SKM-1 treated with dmso at 0.1 percent for 144 hours (cell line): Measurements from ENCODE around the gene OSR1.
"Not testable (repeated sequence)": the region's sequence is repeated elsewhere in the genome, so short reads cannot be mapped to it uniquely, and the experiment has no call there.

Experiments used
- DNase-seq: peaks from one replicate; lab custom pipeline; 2025; ENCODE audit not compliant: unreplicated experiment; lab: John Stamatoyannopoulos, UW

The OSR1 gene

DNA sequence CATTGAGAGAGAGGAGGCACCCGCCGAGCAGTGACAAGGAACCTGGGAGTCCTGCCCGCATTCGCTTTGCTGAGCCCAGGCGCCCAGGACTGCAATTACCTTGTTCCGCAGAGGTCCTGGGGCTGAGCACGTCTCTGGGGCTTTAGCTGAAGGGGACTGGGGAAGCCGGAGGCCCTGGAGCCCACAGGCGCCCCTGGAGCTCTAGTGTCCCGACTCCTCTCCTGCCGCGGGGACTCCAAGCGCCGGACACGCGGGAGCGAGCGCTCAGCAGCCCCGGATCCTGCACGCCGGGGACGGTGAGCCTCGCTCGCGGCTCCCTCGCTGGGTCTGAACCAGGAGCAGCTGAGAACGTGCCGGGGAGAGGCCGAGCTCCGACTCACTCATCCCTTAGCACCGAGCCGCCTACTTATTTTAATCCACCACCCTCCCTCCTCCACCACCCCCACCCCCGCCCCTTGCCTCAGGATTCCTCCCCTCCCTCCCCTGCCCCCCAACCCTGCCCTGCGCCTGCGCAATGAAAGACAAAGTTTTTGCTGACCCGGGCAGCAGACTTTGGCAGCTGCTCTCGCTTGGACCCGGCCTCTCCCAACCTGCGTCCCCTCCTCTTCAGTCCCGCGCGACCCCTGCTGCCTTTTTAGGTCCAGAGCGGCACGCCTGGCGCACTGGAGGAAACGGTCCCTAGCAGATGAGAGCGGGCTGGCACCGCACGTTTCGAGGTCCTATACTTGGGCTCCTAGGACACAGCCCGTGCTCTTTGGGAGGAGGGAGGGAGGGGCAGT lies at the start of gene OSR1:
Gene OSR1 (minus strand): TSS at position 382 of the 779 bp plus-strand sequence. CDS start 4,818 bp downstream, outside the sequence.
- DNase-seq = peak; percentile 11

DNA sequence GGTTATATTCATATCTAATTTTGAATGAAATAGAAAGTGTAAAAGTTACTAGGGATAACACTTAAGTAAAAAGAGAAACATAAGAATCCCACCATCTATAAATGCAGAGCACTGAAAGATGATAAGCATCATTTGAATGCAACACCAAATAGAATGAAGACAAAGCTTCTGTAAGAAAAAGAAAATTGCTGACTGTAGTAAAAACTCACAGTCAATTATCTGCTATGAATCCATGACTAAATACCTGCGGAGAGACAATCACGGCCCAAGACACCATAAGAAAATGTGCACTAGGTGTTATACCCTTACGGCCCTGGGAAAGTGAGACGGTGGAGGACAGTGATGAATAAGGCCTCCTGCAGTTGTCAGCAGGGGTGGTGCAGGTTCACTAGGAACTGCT lies 45.4 kb upstream of the OSR1 start:
- no peak for DNase-seq

DNA sequence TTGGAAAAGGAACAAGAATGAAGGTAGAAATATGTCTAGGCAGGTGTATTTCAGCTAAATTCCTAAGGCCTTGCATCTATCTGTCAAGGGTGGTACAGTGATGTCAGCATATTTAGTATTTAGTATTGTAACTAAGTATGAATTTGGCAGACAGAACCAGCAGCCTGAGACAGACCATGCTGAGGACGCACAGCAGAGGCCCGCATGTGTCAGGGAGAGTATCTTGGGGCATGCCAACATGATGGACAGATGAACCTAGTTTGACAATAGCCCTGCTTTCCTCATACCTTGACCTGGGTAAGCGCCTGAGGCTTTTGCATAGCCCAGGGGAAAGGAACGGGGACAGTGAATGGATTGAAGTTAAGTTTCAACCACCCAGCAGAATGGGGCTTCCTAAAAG lies 33.8 kb upstream of the OSR1 start:
- no peak for DNase-seq

DNA sequence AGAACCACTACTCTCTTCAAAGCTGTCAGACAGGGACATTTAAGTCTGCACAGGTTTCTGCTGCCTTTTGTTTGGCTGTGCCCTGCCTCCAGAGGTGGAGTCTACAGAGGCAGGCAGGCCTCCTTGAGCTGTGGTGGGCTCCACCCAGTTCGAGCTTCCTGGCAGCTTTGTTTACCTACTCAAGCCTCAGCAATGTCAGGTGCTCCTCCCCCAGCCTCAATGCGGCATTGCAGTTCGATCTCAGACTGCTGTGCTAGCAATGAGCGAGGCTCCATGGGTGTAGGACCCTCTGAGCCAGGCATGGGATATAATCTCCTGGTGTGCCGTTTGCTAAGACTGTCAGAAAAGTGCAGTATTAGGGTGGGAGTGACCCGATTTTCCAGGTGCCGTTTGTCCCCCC lies 31.0 kb upstream of the OSR1 start:
- DNase-seq = not testable (repeated sequence)

DNA sequence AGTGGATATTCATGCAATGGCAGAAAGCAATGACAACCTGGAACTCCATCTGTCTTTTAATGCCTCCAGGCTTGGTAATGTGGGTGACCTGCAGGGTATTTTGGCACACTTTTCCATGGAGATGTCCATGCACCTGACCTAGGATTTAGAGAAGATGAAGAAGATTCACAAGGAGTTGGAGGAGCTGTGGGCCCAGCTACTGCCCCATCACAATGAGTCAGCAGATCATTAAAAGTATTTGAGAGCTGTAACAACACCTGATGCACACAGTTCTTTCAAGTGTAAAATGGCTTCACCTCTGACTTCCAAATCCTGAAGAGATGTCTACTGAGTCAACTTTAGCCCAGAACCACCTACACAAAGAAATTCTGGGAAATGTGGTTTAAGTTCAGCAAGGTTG lies 22.1 kb upstream of the OSR1 start:
- DNase-seq = no peak

DNA sequence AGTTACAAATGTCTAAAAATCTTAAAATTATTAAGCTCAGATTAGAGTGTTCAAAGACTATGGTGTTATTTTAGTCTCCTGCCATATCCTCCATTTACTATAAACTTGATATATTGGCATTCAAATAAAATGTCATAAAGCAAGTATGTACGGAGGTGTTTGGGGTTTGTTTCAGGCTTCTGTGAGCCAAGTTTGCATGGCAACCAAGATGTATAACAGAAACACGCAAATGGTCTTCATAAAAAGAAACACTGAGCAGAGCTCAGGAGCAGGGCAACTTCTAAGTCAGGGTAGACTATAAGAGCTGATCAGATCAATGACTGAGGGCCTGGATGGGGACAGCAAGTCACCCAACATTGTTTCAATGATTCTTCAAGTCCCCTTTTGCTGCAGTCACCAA lies 20.5 kb upstream of the OSR1 start:
- no peak for DNase-seq

DNA sequence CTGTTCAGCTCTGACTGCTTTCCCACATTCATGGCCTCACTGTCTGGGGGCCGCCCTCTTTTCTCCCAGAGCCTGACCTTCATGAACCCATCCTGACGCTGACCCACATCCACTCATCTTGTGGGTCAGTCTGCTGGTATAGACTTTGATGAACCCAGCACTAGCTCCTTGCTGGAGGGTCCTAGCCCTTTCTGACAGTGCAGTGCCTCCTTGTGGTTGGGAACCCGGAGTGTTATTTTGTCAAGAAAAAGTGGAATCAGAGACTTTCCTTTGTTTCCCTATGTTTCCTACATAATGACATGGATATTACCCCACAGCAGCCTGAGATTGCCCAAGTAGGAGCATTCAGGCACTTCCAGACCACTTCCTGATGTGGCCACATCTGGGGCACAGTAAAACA lies 19.3 kb upstream of the OSR1 start:
- no peak for DNase-seq

DNA sequence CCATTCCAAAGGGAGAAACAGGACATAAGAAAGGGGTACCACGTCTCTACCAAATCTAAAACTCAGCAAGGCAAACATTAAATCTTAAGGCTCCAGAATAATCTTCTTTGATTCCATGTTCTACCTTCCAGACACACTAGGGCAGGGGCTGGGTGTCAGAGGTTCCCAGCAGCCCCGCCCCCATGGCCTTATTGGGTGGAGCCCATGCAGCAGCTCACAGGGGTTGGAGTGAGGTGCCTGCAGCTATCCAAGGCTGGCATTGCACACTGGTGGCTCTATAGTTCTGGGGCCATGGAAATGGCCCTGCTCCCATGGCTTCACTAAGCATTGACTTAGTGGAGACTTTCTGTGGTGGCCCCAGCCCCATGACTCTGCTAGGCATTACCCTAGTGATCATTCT lies 14.9 kb upstream of the OSR1 start:
- no peak for DNase-seq

DNA sequence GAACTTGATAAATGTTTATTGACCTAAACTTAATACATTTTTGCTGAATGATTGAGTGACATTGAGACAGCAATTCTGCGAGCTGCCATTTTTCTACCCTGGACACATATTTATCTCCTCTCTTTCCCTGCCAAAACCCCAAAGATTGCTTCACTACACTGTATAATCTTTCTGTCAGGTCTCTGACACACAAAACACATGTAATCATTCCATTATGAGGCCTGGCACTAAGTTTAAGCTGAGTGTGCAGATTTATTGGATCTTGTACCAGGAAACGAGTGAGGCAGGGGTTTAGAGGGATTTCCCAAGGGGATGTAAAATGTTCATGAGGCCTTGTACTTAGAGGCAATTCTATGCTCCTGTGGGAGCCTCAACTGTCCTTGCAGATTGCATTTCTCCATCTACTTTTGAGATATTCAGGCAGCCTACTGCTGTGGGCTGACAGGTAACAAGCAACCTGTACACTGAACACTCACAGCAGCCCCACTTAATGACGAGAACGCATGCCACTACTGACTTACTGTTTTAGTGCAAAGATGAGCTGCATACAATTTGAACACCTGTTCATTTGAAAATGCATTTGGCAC lies 13.7 kb upstream of the OSR1 start:
- DNase-seq = no peak

DNA sequence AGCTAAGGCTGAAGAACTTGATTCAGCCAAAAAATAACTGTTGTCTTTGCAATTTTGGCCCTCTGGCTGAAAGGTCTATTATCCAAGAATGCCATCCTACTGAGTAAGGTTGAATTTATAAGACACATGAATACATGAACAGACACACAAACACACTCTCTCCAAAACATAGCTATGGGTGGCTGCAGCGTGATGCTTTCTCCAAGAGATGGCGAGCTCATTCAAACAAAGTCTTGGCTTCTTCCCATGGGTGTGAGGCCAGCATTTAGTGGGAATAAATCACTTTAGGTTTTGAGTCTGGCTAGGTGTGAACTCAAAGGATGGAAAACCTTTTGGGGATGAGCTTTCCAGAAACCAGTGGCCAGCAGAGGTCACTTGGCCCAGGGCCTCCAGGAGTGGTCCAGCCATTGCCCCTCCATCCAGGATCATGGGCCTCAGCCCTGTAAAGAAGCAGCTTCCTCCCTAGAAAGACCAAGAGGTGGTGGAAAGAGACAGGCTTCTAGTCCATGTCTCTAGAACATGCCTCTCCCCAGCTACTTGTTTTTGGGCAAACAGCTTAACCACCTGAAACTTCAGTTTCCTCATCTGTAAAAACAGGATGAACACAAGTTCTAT lies 11.0 kb upstream of the OSR1 start:
- DNase-seq = no peak

DNA sequence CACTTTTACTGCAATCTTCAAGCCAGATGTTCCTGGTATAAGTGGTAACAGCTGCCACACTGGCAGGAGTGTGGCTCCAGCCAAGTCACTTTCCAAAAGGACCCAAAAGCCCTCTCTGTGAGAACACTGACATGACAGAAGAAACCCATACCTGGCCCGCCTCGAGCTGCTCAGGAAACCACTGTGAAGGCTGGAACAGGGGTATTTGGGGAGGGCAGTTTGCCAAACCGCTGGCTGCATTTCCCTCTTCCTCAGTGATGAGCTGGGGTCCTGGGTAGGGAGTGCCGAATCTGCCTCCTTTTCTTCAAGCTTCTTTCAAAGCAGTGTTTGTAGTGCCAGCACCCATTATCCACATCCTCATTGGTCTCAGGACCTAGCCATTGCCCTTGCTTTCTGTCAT lies 10.3 kb upstream of the OSR1 start:
- no peak for DNase-seq

DNA sequence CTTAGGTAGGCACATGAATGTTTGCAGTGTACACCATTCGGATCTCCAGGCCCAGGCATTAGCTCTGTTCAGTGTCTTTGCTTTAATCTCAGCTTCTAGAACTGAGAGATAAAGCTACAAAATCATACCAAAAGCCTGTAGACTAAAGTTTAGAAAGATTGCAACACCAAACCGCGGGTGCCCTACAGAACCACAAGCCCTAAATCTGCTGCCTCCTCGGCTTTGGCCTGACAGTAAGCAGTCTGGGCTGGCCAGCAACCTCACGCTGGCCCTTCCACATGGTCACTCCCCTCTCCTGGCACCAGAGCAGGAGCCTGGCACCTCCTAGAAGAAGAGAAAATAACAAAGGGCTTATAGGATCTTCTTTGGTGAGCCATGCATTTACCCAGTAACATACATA lies 8.9 kb upstream of the OSR1 start:
- DNase-seq = no peak

DNA sequence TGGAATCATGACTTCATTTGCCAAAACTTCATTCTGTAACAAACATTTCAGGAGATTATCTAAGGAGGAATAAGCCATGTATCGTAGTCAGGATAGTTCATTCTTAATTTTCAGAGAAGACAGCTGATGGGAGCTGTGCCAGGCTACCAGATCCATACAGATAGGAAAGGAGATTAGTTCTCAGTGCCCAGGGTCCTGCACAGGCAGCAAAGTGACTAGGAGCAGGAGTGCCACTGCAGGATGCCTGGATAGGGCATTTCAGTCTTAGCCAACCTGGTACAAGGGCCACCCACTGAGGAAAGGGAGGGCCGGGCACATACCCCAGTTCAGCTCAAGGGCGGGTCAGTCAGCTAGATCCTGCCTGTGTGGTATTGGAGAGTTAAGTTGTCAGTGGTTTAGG lies 6.7 kb upstream of the OSR1 start:
- DNase-seq = no peak

DNA sequence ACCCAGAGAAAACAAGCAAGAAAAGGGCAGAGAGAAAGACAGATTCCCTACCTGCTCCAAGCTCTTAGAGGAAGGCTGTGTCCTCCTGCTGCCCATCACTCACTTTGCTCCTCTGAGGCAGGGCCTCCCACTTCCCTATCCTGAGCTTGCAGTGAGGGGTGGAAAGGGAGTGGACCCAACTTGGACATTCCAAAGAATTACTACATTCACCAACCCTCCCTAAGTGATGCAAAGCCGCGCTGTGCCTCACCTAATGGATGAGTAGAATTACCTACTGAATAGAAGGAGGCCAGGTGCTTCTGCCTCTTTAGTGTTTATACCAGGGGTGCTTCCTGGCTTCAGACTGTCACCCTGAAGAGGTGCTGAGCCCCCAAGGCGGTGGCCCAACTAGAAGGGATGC lies 5.6 kb upstream of the OSR1 start:
- DNase-seq = no peak

DNA sequence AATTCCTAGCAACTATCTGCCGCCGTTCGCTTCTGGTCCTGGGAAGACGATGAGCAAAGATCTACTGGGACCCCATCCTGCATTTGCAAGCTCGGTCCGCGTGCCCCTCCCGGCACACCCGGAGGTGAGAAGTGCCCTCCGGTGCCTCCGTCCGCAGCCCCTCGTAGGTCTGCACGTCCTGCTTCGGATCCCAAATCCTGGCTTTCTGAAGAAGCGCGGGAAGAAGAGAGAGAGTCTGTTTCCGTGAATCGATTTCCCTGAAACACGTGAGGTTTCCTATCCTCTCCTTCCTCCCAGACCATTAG lies 5.0 kb upstream of the OSR1 start:
- no peak for DNase-seq

DNA sequence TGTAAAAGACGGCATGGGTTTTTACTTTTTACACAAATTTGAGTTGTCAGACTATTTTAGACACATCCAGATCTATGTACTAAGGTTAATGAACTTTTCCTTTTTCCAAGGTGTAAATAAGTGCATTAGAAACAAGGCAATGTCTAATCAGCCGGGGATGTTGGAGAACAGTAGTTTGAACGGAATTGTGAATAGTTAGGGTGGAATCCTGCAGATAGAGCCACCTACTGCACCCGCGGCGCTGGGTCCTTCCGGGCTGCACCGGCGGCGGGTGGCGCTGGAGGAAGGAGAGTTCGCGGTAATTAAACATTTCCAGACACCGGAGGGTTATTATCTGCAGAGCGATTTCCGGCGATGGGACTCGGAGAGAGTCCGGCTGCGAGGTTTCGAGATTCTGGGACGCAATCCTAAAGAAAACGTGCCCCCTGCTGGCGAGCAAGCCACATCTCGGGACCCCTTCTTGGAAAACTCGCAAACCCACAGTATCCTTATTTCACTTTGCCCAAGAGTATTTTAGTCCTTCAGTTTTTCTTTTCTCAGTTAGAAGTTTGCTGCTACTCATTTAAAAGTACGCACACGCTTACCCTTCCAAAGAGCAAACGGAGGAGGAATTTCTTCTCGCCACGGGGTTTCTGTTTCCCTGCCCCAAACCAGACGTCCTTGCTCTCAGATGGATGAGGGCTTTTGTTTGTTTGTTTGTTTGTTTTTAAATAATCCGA lies 4.5 kb upstream of the OSR1 start:
- DNase-seq = peak; percentile 54

DNA sequence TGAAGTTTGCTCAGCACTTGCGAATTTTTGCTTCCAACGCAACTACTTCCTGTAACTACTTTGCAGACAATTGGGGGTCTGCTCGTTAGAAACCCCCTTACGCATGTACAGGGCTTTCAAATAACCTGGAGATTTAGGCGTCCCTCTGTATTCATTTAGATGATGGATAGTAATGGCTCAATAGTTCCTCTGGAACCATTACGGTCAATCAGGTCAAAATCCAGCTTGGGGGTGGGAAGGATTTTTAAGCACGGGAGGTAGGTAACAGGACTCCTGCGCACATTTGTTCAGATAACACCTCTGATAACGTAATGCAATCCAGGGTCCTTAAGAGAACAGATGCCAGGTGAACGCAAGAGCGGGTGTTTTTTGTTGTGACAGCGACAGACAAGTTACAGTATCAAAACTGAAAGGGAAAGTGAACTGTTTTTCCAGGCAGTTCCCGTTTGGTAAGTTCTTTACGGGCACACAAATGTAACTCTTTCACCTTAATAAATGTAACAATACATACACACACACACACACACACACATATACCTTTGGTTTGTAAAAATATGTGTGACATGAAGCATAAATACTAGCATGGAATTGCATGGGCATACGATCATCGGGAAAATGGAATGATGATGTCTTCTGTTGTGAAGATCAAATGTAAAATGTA lies 3.8 kb upstream of the OSR1 start:
- DNase-seq = no peak

DNA sequence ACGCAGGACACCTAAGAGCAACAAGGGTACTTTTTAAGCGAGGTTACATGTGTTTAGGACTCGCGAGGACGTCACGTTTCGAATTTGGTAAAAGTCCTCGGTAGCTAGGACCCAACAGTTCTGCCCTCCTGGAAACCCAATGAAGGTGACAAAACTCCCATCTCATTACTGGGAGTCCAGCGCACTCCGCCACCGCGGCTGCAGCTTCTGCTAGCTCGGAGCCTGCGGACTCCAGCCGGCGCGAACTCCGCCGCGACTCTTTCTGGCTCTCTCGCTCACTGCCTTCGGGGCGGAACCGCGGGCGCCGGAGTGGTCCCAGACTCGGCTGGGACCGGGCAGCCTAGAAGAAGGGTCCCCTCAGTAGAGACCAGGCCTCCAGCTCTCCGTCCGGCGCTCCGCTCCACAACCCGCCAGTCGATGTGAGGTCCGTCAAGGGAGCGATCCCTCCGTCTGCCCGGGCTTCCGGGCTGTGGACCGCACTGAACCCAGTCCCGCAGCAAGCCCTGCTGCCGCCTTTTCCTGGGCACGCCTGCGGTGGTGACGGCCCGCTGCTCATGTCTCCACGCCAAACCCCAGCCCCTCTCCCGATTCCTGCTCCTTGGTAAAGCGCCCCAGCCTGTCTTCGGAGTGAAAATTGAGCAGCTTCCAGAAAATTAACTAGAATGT lies 3.0 kb upstream of the OSR1 start:
- no peak for DNase-seq

DNA sequence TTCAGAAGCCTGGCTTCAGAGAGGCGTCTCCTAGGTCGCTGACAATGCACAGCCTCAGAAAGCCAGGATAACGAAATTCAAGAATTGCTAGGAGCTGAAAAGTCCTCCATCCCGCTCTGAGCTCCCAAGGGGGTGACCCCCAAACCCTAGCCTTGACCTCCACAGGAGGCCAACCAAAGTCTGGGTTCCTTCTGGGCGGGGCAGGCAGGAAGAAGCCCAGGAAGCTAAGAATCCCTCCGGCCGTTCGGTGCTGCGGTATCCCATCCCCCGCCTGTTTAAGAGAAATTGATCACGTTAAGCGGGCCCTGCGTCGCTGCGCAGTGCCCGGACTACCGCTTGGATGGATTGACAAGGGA lies 2.5 kb upstream of the OSR1 start:
- no peak for DNase-seq

DNA sequence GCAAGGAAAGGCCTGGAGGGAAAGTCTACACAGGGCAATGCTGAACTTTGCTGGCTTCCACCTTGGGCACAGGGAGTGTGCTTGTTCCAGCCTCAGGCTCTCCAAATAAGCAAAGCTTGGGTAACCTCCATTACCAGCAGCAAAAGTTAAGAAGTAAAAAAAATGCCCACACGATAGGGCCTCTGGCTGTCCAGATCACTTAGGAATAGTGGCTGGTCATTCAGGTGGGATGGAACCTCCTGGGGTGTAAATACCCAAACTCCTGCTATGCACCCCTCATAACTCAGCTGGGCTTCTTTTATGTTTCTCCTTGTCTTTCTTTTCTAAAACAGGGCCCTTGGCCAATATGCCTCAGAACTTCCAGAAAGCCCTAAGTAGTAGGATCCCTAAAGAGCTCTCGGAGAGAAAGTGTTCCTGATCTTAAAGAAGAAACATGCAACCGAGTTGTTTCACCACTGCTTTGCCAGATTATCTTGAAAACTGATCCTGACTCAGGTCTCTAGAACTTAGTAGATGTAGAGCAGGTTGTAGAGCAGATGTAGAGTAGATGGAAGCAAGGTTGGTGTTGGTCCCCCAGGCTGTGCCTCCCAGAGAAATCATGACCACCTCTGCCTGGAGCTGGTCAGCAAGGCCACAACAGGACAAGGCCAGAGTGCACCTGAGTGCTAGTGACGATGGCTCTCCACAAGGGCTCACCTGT lies 2.0 kb upstream of the OSR1 start:
- no peak for DNase-seq

DNA sequence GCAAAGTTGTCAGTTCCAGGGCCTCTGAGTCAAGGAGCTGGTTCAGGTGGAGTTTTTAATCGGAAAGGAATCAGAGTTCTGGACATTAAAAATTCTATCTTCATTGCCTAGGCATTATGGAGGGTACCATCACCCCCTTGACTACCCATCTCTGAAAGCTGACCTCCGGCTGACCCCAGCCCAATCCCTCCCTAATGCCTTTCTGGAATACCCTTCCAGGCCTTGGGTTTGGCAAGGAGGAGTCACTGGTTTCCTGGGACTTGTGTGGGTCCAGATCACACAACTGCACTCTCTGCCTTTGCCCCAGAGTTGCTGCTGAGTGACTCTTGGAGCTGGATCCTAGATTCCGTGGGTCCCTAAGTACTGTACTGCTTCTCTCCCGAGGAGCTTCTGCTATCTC lies 1.0 kb upstream of the OSR1 start:
- DNase-seq = no peak
